ENCODE measurements around the gene HCN2. TPM values are rescaled to one million over a fixed set of nuclear protein-coding genes. Genes with fewer than 3 reads are reported as not detected.
A peak's percentile ranks its signal among the peaks of the same experiment; 100 is the strongest.

Gene HCN2
- total RNA-seq, 2 donors from 2014 or later: 0.15 to 0.75 TPM

- peaks cover 4% of the 10 kb centered on the region for H3K4me1 ChIP-seq (ENCODE audit: control insufficient read depth, insufficient read depth, low read length)
- DNase-seq: peak; percentile 44
- H3K36me3 ChIP-seq (ENCODE audit: control insufficient read depth, insufficient read depth, low read length): no peaks in the 10 kb centered on the region
- H3K27me3 ChIP-seq (ENCODE audit: control insufficient read depth, insufficient read depth, low read length, poor library complexity, severe bottlenecking): no peaks in the 10 kb centered on the region
- Mint-ChIP-seq H3K4me1 (no peaks in the 10 kb centered on the region), H3K27ac (no peak overlapping the region), H3K27me3 (ENCODE audit: insufficient read depth) (no peaks in the 10 kb centered on the region), H3K4me3 (no peak overlapping the region), H3K9me3 (no peaks in the 10 kb centered on the region), H3K36me3 (ENCODE audit: low read depth) (peaks cover 6% of the 10 kb centered on the region)
- no peak overlapping the region for H3K27ac ChIP-seq (ENCODE audit: low read depth, low read length)
- H3K9ac ChIP-seq (ENCODE audit: extremely low read depth, low read length, poor library complexity, severe bottlenecking): no peak overlapping the region
- WGBS, 2 experiments (ENCODE audit: insufficient coverage in 1 of 2, insufficient read length in 1 of 2): 84 to 88% methylated on average over 6 to 12 of the region's 12 CpGs
- TF ChIP-seq CTCF (conservative IDR thresholded peaks at IDR 0.05): no peak
- no peak overlapping the region for H3K4me3 ChIP-seq (ENCODE audit: low read length)
- no peaks in the 10 kb centered on the region for H3K9me3 ChIP-seq (ENCODE audit: control insufficient read depth, low read length)
Observed at GRCh38 chr19:560121-560520, 29.6 kb upstream of the HCN2 start.

- Histone ChIP-seq H3K4me3 (ENCODE audit: low read length) (no peak overlapping the region), H3K36me3 (ENCODE audit: control insufficient read depth, insufficient read depth, low read length) (peaks cover 10% of the 10 kb centered on the region), H3K9me3 (ENCODE audit: control insufficient read depth, low read length) (no peaks in the 10 kb centered on the region), H3K4me1 (ENCODE audit: control insufficient read depth, insufficient read depth, low read length) (no peaks in the 10 kb centered on the region), H3K9ac (ENCODE audit: extremely low read depth, low read length, poor library complexity, severe bottlenecking) (no peak overlapping the region), H3K27ac (ENCODE audit: low read depth, low read length) (no peak overlapping the region), H3K27me3 (ENCODE audit: control insufficient read depth, insufficient read depth, low read length, poor library complexity, severe bottlenecking) (no peaks in the 10 kb centered on the region)
- no peak overlapping the region for H3K4me3 Mint-ChIP-seq
- H3K27me3 Mint-ChIP-seq (ENCODE audit: insufficient read depth): peaks cover 9% of the 10 kb centered on the region
- WGBS, 2 experiments (ENCODE audit: insufficient coverage in 1 of 2, insufficient read length in 1 of 2): 91 to 95% methylated on average over 17 to 19 of the region's 19 CpGs
- peaks cover 5% of the 10 kb centered on the region for H3K4me1 Mint-ChIP-seq
- no peak for TF ChIP-seq CTCF (conservative IDR thresholded peaks at IDR 0.05)
- no peak for DNase-seq
- no peak overlapping the region for H3K27ac Mint-ChIP-seq
- peaks cover 9% of the 10 kb centered on the region for H3K9me3 Mint-ChIP-seq
- H3K36me3 Mint-ChIP-seq (ENCODE audit: low read depth): peaks cover 13% of the 10 kb centered on the region
Observed at GRCh38 chr19:566403-566802, 23.3 kb upstream of the HCN2 start.

DNA sequence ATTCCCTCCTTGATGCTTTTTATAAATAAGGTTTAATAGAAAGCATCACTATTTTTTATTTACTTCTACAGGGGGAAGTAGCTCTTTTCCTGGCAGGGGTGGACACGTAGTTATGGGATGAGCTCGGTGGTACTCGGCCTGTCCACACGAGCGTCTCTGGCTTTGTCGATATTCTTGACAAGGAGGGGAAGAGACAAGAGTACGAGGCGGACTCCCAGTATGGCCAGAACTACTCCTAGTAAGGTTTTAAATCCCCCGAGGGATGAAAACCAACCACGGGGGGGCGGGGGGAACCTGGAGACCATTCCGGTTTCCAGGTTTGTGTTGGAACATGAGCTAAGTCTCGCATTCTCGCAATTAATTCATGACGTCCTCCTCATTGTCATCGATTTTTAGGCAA lies 22.8 kb upstream of the HCN2 start:
- Mint-ChIP-seq H3K4me1 (peaks cover 5% of the 10 kb centered on the region), H3K9me3 (peaks cover 9% of the 10 kb centered on the region), H3K4me3 (no peak overlapping the region), H3K27ac (no peak overlapping the region), H3K27me3 (ENCODE audit: insufficient read depth) (peaks cover 9% of the 10 kb centered on the region), H3K36me3 (ENCODE audit: low read depth) (peaks cover 13% of the 10 kb centered on the region)
- Histone ChIP-seq H3K4me3 (ENCODE audit: low read length) (no peak overlapping the region), H3K9me3 (ENCODE audit: control insufficient read depth, low read length) (no peaks in the 10 kb centered on the region), H3K27me3 (ENCODE audit: control insufficient read depth, insufficient read depth, low read length, poor library complexity, severe bottlenecking) (no peaks in the 10 kb centered on the region), H3K36me3 (ENCODE audit: control insufficient read depth, insufficient read depth, low read length) (peaks cover 10% of the 10 kb centered on the region), H3K9ac (ENCODE audit: extremely low read depth, low read length, poor library complexity, severe bottlenecking) (no peak overlapping the region), H3K4me1 (ENCODE audit: control insufficient read depth, insufficient read depth, low read length) (no peaks in the 10 kb centered on the region), H3K27ac (ENCODE audit: low read depth, low read length) (no peak overlapping the region)
- TF ChIP-seq CTCF (conservative IDR thresholded peaks at IDR 0.05): no peak
- no peak for DNase-seq
- WGBS, 2 experiments (ENCODE audit: insufficient coverage in 1 of 2, insufficient read length in 1 of 2): 90 to 96% methylated on average over 16 of the region's 16 CpGs
